SH-SY5Y (cell line): ENCODE measurements around the gene SYTL2.

ENCODE experiments used
- GATA2 ChIP-seq: IDR thresholded peaks from 2 replicates; pipeline ENCODE4 v1.6.1; 2011; ENCODE audit warnings: mild to moderate bottlenecking, low read depth, low read length
- GATA3 ChIP-seq: IDR thresholded peaks from 2 replicates; pipeline ENCODE4 v1.6.1; 2011; ENCODE audit warnings: low read depth, mild to moderate bottlenecking, low read length, moderate library complexity

DNA sequence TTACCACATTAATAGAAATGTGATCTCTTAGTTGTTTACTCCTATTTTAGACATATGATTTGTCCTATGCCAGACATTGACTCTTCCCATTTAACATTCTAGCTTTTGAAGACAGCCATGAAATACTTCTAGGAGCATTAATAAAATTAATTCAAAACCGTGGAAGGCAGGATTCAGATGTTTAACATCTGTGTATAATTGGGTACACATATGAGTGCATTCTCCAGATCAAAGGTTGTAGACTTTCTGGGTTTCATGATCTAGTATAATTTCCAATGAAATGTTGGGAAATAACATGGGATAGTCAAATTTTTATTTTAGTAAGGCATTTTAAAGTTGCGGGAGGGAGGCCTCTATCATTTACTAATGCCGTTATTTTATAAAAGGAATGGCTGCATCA lies 89.8 kb downstream of the SYTL2 start:
- TF ChIP-seq GATA3 (no peak), GATA2 (no peak)
